HL-60 (cell line): ENCODE data around the gene IL27RA.

Experiments
- DNase-seq, 2 experiments: peaks; one replicate each; pipeline ENCODE4 v3.0.0-alpha.2; 2010 to 2020; ENCODE audit warnings: low read depth in 1 of 2, low spot score in 1 of 2
- H3K27ac ChIP-seq: fragments of 250-450 bp; sonication (Bioruptor Pico); replicated peaks from 2 replicates; pipeline ENCODE4 v1.5.1; 2020; ENCODE audit warnings: mild to moderate bottlenecking, moderate library complexity
- H3K27me3 ChIP-seq: fragments of 250-450 bp; sonication (Bioruptor Pico); 2 replicates; pipeline ENCODE4 v1.5.1; 2021; ENCODE audit warnings: mild to moderate bottlenecking, moderate library complexity; ENCODE audit not compliant: insufficient read depth, poor library complexity, severe bottlenecking
- H3K4me3 ChIP-seq: replicated peaks from 2 replicates; pipeline ENCODE4 v1.5.1; 2011; ENCODE audit warnings: mild to moderate bottlenecking, control low read depth, low read length; ENCODE audit not compliant: insufficient read depth
- CTCF ChIP-seq: IDR thresholded peaks from one replicate; pipeline ENCODE4 v1.5.1; 2011; ENCODE audit warnings: low read length, control low read depth, inconsistent platforms; ENCODE audit not compliant: insufficient read depth
- GABPA ChIP-seq: IDR thresholded peaks from 2 replicates; pipeline ENCODE4 v1.6.1; 2012; ENCODE audit warnings: low read depth
- POLR2AphosphoS5 ChIP-seq: IDR thresholded peaks from 2 replicates; pipeline ENCODE4 v1.6.1; 2012; ENCODE audit warnings: low read depth
- REST ChIP-seq: IDR thresholded peaks from 2 replicates; pipeline ENCODE4 v1.6.1; 2012; ENCODE audit warnings: low read depth; ENCODE audit not compliant: insufficient replicate concordance
- SPI1 ChIP-seq: IDR thresholded peaks from 2 replicates; pipeline ENCODE4 v1.6.1; 2012; ENCODE audit warnings: low read depth, mild to moderate bottlenecking, borderline replicate concordance

The IL27RA gene

GRCh38 chr19:14000691-14001375 is 30.7 kb upstream of the IL27RA start:
- Histone ChIP-seq H3K27me3 (no peaks in the 10 kb centered on the region), H3K27ac (no peak overlapping the region), H3K4me3 (no peak overlapping the region)
- DNase-seq, result no peak
- TF ChIP-seq CTCF, result no peak
- TF ChIP-seq SPI1, result no peak
- TF ChIP-seq REST, result no peak
- no peak for TF ChIP-seq GABPA
- TF ChIP-seq POLR2AphosphoS5, result no peak

- H3K27me3 ChIP-seq, result no peaks in the 10 kb centered on the region
- TF ChIP-seq CTCF, result no peak
- no peak for TF ChIP-seq POLR2AphosphoS5
- TF ChIP-seq GABPA, result no peak
- no peak for TF ChIP-seq REST
- TF ChIP-seq SPI1, result no peak
- DNase-seq, result no peak
- H3K27ac ChIP-seq, result peak overlapping the region; percentile 27
- no peak overlapping the region for H3K4me3 ChIP-seq
These were observed 28.9 kb upstream of the IL27RA start for GRCh38 chr19:14002571-14003250.

GRCh38 chr19:14003251-14004055 is 28.1 kb upstream of the IL27RA start:
- no peak for DNase-seq
- no peaks in the 10 kb centered on the region for H3K27me3 ChIP-seq
- TF ChIP-seq REST (no peak), GABPA (no peak), POLR2AphosphoS5 (no peak), SPI1 (no peak), CTCF (no peak)
- peak overlapping the region; percentile 27 for H3K27ac ChIP-seq
- H3K4me3 ChIP-seq, result no peak overlapping the region
